ENCODE data around the gene CYYR1. TPM values are rescaled to one million over a fixed set of nuclear protein-coding genes. Genes with fewer than 3 reads are reported as not detected.

CYYR1 gene
- total RNA-seq, 1 experiment from 2014 or later, result not detected

- ChIA-PET POLR2A (no interaction called here), CTCF (no interaction called here)
- Histone ChIP-seq H3K27me3 (ENCODE audit: control insufficient read depth, insufficient read depth, low read length) (no peaks in the 10 kb centered on the region), H3K27ac (ENCODE audit: low read length) (no peak overlapping the region), H3K4me3 (ENCODE audit: low read depth in 2 of 2, low read length in 2 of 2) (no peak overlapping the region), H3K4me1 (ENCODE audit: control insufficient read depth, insufficient read depth, low read length) (no peaks in the 10 kb centered on the region), H3K36me3 (ENCODE audit: control insufficient read depth, insufficient read depth, low read length) (no peaks in the 10 kb centered on the region), H3K9me3 (ENCODE audit: control insufficient read depth, insufficient read depth, low read depth, low read length) (no peaks in the 10 kb centered on the region)
- in situ Hi-C loops (cut with HindIII; ENCODE audit: low pct_unique_long_range_greater_than_20kb, low sequenced_read_pairs) (no loop called here), intact Hi-C loops (cut with micrococcal nuclease; ENCODE audit: unreplicated experiment) (no loop called here)
- BruUV-seq (replicated peaks), result no TSS peak
- no peak for ATAC-seq
- TF ChIP-seq POLR2AphosphoS5 (IDR thresholded peaks at IDR 0.05; ENCODE audit: low read depth, low read length), result no peak
- TF ChIP-seq, protein P1, sequence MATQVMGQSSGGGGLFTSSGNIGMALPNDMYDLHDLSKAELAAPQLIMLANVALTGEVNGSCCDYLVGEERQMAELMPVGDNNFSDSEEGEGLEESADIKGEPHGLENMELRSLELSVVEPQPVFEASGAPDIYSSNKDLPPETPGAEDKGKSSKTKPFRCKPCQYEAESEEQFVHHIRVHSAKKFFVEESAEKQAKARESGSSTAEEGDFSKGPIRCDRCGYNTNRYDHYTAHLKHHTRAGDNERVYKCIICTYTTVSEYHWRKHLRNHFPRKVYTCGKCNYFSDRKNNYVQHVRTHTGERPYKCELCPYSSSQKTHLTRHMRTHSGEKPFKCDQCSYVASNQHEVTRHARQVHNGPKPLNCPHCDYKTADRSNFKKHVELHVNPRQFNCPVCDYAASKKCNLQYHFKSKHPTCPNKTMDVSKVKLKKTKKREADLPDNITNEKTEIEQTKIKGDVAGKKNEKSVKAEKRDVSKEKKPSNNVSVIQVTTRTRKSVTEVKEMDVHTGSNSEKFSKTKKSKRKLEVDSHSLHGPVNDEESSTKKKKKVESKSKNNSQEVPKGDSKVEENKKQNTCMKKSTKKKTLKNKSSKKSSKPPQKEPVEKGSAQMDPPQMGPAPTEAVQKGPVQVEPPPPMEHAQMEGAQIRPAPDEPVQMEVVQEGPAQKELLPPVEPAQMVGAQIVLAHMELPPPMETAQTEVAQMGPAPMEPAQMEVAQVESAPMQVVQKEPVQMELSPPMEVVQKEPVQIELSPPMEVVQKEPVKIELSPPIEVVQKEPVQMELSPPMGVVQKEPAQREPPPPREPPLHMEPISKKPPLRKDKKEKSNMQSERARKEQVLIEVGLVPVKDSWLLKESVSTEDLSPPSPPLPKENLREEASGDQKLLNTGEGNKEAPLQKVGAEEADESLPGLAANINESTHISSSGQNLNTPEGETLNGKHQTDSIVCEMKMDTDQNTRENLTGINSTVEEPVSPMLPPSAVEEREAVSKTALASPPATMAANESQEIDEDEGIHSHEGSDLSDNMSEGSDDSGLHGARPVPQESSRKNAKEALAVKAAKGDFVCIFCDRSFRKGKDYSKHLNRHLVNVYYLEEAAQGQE (IDR thresholded peaks at IDR 0.05; ENCODE audit: insufficient read depth in 1 of 2, low read depth in 2 of 2, low read length in 1 of 2), result no peak
- no peak for TF ChIP-seq TCF7L2 (IDR thresholded peaks at IDR 0.05; ENCODE audit: low read depth, low read length)
- TF ChIP-seq CTCF (IDR thresholded peaks at IDR 0.05), result no peak
- no peak for TF ChIP-seq SIN3A (IDR thresholded peaks at IDR 0.05; ENCODE audit: borderline replicate concordance, insufficient read depth, low read depth, low read length)
- DNase-seq (ENCODE audit: low read depth, low spot score), result no peak
These were observed 40.9 kb downstream of the CYYR1 start for GRCh38 chr21:26532208-26532607.

DNA sequence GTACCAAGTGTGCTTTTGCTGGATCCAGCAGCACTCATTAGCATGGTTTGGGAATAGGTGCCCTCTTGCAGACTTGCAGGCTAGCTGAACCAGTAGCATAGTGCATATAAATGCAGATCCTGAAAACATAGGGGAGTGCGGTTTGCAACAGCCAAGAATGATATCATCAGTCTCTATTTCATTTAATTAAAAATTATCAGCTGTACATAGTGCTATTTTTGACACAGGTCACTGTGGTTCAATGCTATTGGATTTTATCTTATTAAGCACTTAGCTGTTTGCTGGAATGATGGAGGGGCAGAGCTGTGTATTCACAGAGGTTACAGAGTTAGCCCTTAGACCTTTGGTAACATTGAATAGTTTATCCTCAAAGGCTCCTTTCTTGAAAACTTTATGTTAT lies 43.6 kb downstream of the CYYR1 start:
- no TSS peak for BruUV-seq (replicated peaks)
- intact Hi-C loops (cut with micrococcal nuclease; ENCODE audit: unreplicated experiment), result no loop called here

More for the DNA sequence above, 43.6 kb downstream of the CYYR1 start:
- TF ChIP-seq, protein P1 (IDR thresholded peaks at IDR 0.05; ENCODE audit: insufficient read depth in 1 of 2, low read depth in 2 of 2, low read length in 1 of 2), result no peak
- no peak for TF ChIP-seq CTCF (IDR thresholded peaks at IDR 0.05)
- no peak for TF ChIP-seq TCF7L2 (IDR thresholded peaks at IDR 0.05; ENCODE audit: low read depth, low read length)
- no peak for TF ChIP-seq POLR2AphosphoS5 (IDR thresholded peaks at IDR 0.05; ENCODE audit: low read depth, low read length)
- TF ChIP-seq SIN3A (IDR thresholded peaks at IDR 0.05; ENCODE audit: borderline replicate concordance, insufficient read depth, low read depth, low read length), result no peak
- H3K4me1 ChIP-seq (ENCODE audit: control insufficient read depth, insufficient read depth, low read length), result no peaks in the 10 kb centered on the region
- no peak overlapping the region for H3K4me3 ChIP-seq (ENCODE audit: low read depth in 2 of 2, low read length in 2 of 2)
- no peak for ATAC-seq
- no peak for DNase-seq (ENCODE audit: low read depth, low spot score)
- in situ Hi-C loops (cut with HindIII; ENCODE audit: low pct_unique_long_range_greater_than_20kb, low sequenced_read_pairs), result no loop called here
- no peaks in the 10 kb centered on the region for H3K36me3 ChIP-seq (ENCODE audit: control insufficient read depth, insufficient read depth, low read length)
- H3K27ac ChIP-seq (ENCODE audit: low read length), result no peak overlapping the region
- H3K27me3 ChIP-seq (ENCODE audit: control insufficient read depth, insufficient read depth, low read length), result no peaks in the 10 kb centered on the region
- CTCF ChIA-PET, result no interaction called here
- H3K9me3 ChIP-seq (ENCODE audit: control insufficient read depth, insufficient read depth, low read depth, low read length), result no peaks in the 10 kb centered on the region
- POLR2A ChIA-PET, result no interaction called here
